H1 (cell line): ENCODE data around the gene CASP3. TPM values are rescaled to one million over a fixed set of nuclear protein-coding genes. Genes with fewer than 3 reads are reported as not detected.

ENCODE experiments used
- CTCF ChIA-PET: fragments of 300-600 bp; sonication (Branson Sonifier 250); formaldehyde crosslinking; loops from one replicate; lab custom pipeline; 2021; ENCODE audit not compliant: partially characterized antibody; lab: Charles Lee
- POLR2A ChIA-PET: fragments of 300-600 bp; sonication (Branson Sonifier 250); formaldehyde crosslinking; loops from one replicate; lab custom pipeline; 2021; ENCODE audit warnings: inconsistent platforms; ENCODE audit not compliant: partially characterized antibody; lab: Charles Lee
- DNase-seq, 2 experiments: peaks; one replicate each; pipeline versions ENCODE4 v3.0.0 to v3.0.0-alpha.2; 2010 to 2022; ENCODE audit warnings: low spot score in 2 of 2, low read depth in 1 of 2, mixed read lengths in 1 of 2
- FAIRE-seq: peaks from 2 replicates; lab custom pipeline; 2011; peaks lifted over from hg19 to GRCh38; lab: Jason Lieb, UNC
- H2AFZ ChIP-seq: 2 replicates; pipeline ENCODE4 v1.8.1; 2012; ENCODE audit warnings: low read length, inconsistent platforms
- H2AK5ac ChIP-seq: 2 replicates; pipeline ENCODE4 v1.6.1; 2013; ENCODE audit warnings: low read depth, low read length
- H2BK120ac ChIP-seq: replicated peaks from 2 replicates; pipeline ENCODE3; 2013; ENCODE audit warnings: low read depth, low read length, inconsistent platforms
- H2BK12ac ChIP-seq: 2 replicates; pipeline ENCODE4 v1.6.1; 2013; ENCODE audit warnings: low read depth, low read length
- H2BK15ac ChIP-seq: 2 replicates; pipeline ENCODE4 v1.6.1; 2013; ENCODE audit warnings: low read length
- H2BK20ac ChIP-seq: 2 replicates; pipeline ENCODE4 v1.6.1; 2013; ENCODE audit warnings: low read length
- H2BK5ac ChIP-seq: 2 replicates; pipeline ENCODE4 v1.6.1; 2013; ENCODE audit warnings: low read depth, low read length
- H3K14ac ChIP-seq: 2 replicates; pipeline ENCODE4 v1.6.1; 2013; ENCODE audit warnings: inconsistent platforms; ENCODE audit not compliant: insufficient read length
- H3K18ac ChIP-seq: 2 replicates; pipeline ENCODE4 v1.6.1; 2013; ENCODE audit warnings: low read length; ENCODE audit errors: extremely low read depth
- H3K23ac ChIP-seq: 2 replicates; pipeline ENCODE4 v1.6.1; 2013; ENCODE audit warnings: inconsistent platforms; ENCODE audit not compliant: insufficient read length
- H3K23me2 ChIP-seq: 2 replicates; pipeline ENCODE4 v1.6.1; 2013; ENCODE audit warnings: low read depth, low read length
- H3K27ac ChIP-seq: 2 replicates; pipeline ENCODE4 v1.6.1; 2011; ENCODE audit warnings: low read depth, low read length, inconsistent platforms
- H3K27me3 ChIP-seq, 4 experiments: replicated peaks in 1 of 4; 1 replicate in 1 of 4; 2 replicates in 3 of 4; pipeline versions ENCODE4 v1.6.1 to v1.8.1; 2011 to 2013; ENCODE audit warnings: low read length in 3 of 4, mild to moderate bottlenecking in 3 of 4, inconsistent platforms in 2 of 4, mixed read lengths in 2 of 4, moderate library complexity in 1 of 4; ENCODE audit not compliant: control insufficient read depth in 3 of 4, insufficient read depth in 3 of 4; ENCODE audit errors: extremely low read depth in 1 of 4
- H3K36me3 ChIP-seq, 4 experiments: 2 replicates each; pipeline versions ENCODE4 v1.6.1 to v1.8.1; 2011 to 2013; ENCODE audit warnings: mild to moderate bottlenecking in 4 of 4, low read length in 3 of 4, moderate library complexity in 2 of 4, control low read depth in 1 of 4, inconsistent platforms in 1 of 4; ENCODE audit not compliant: insufficient read depth in 4 of 4, control insufficient read depth in 2 of 4
- H3K4ac ChIP-seq: replicated peaks from 2 replicates; pipeline ENCODE3; 2013; ENCODE audit warnings: low read length, low read depth, mixed read lengths, inconsistent platforms; ENCODE audit not compliant: insufficient read length
- H3K4me1 ChIP-seq, 4 experiments: replicated peaks in 1 of 4; 1 replicate in 1 of 4; 2 replicates in 3 of 4; pipeline versions ENCODE4 v1.6.1 to v1.8.1; 2011 to 2013; ENCODE audit warnings: low read length in 3 of 4, inconsistent platforms in 2 of 4, mixed read lengths in 1 of 4; ENCODE audit not compliant: insufficient read depth in 4 of 4, control insufficient read depth in 3 of 4
- H3K4me2 ChIP-seq, 2 experiments: 2 replicates each; pipeline versions ENCODE4 v1.6.1 to v1.8.1; 2011 to 2013; ENCODE audit warnings: low read depth in 2 of 2, low read length in 2 of 2, control low read depth in 1 of 2, inconsistent platforms in 1 of 2, mild to moderate bottlenecking in 1 of 2; ENCODE audit not compliant: insufficient read depth in 1 of 2
- H3K4me3 ChIP-seq, 4 experiments: fragments of 200-600, 300-600 bp in 1 of 4; sonication (generic), shearing (Covaris generic), sonication (Bioruptor Twin) in 1 of 4; 2 replicates each; pipeline versions ENCODE4 v1.5.1 to v1.8.1; 2011 to 2016; ENCODE audit warnings: low read length in 4 of 4, low read depth in 3 of 4, control low read depth in 2 of 4, inconsistent platforms in 2 of 4, mild to moderate bottlenecking in 2 of 4, mixed read lengths in 1 of 4, moderate library complexity in 1 of 4; ENCODE audit not compliant: insufficient read depth in 2 of 4; ENCODE audit errors: extremely low read depth in 1 of 4
- H3K56ac ChIP-seq: replicated peaks from 2 replicates; pipeline ENCODE3; 2013; ENCODE audit warnings: low read depth, mild to moderate bottlenecking, mixed read lengths, low read length, inconsistent platforms; ENCODE audit not compliant: insufficient read length
- H3K79me1 ChIP-seq: 2 replicates; pipeline ENCODE4 v1.6.1; 2013; ENCODE audit warnings: low read depth, low read length, control low read depth
- H3K79me2 ChIP-seq, 2 experiments: 2 replicates each; pipeline versions ENCODE4 v1.6.1 to v1.8.1; 2012 to 2013; ENCODE audit warnings: low read length in 2 of 2, mild to moderate bottlenecking in 2 of 2, inconsistent platforms in 1 of 2; ENCODE audit not compliant: insufficient read depth in 2 of 2, control insufficient read depth in 1 of 2
- H3K9ac ChIP-seq, 4 experiments: replicated peaks in 1 of 4; 1 replicate in 1 of 4; 2 replicates in 3 of 4; pipeline versions ENCODE4 v1.6.1 to v1.8.1; 2011 to 2013; ENCODE audit warnings: low read depth in 3 of 4, low read length in 3 of 4, control low read depth in 2 of 4, mild to moderate bottlenecking in 2 of 4, moderate library complexity in 2 of 4, inconsistent platforms in 1 of 4; ENCODE audit errors: extremely low read depth in 1 of 4
- H3K9me3 ChIP-seq, 2 experiments: 2 replicates each; pipeline versions ENCODE4 v1.6.1 to v1.8.1; 2012 to 2013; ENCODE audit warnings: mild to moderate bottlenecking in 2 of 2, moderate library complexity in 2 of 2, control low read depth in 1 of 2, inconsistent platforms in 1 of 2, low read depth in 1 of 2, low read length in 1 of 2, mixed read lengths in 1 of 2; ENCODE audit not compliant: insufficient read depth in 2 of 2
- H4K20me1 ChIP-seq, 2 experiments: replicated peaks in 1 of 2; 2 replicates each; pipeline versions ENCODE3 to v1.8.1; 2011 to 2013; ENCODE audit warnings: inconsistent platforms in 2 of 2, low read length in 2 of 2, mild to moderate bottlenecking in 1 of 2; ENCODE audit not compliant: insufficient read depth in 2 of 2, control insufficient read depth in 1 of 2
- H4K5ac ChIP-seq: 2 replicates; pipeline ENCODE4 v1.6.1; 2013; ENCODE audit warnings: low read length, low read depth, mixed read lengths, inconsistent platforms; ENCODE audit not compliant: insufficient read length
- H4K8ac ChIP-seq: 2 replicates; pipeline ENCODE4 v1.8.0; 2013; ENCODE audit warnings: mild to moderate bottlenecking, moderate library complexity, low read length, inconsistent platforms; ENCODE audit not compliant: insufficient read depth; ENCODE audit errors: extremely low read depth
- H4K91ac ChIP-seq: replicated peaks from 2 replicates; pipeline ENCODE3; 2013; ENCODE audit warnings: low read length, mixed read lengths, inconsistent platforms; ENCODE audit not compliant: insufficient read length
- CHD2 ChIP-seq: IDR thresholded peaks from 2 replicates; pipeline ENCODE4 v1.6.1; 2012; ENCODE audit warnings: low read length, improper control_type of control experiment
- EZH2 ChIP-seq: fragments of 200-600 bp; sonication (generic); IDR thresholded peaks from 2 replicates; pipeline ENCODE4 v1.7.1; 2012; ENCODE audit warnings: low read depth, mild to moderate bottlenecking, moderate library complexity, low read length, inconsistent platforms; ENCODE audit not compliant: severe bottlenecking
- TBP ChIP-seq: IDR thresholded peaks from 2 replicates; pipeline ENCODE4 v1.6.1; 2011; ENCODE audit warnings: low read depth, low read length, improper control_type of control experiment
- WGBS, 2 experiments: shearing (Covaris generic) in 1 of 2; methylation state at CpG; one replicate each; pipeline versions ENCODE4 v1.1.6 to v1.1.7; 2013 to 2015; ENCODE audit warnings: low lambda C conversion rate in 2 of 2, mixed read lengths in 2 of 2, inconsistent platforms in 1 of 2, low coverage in 1 of 2, missing lambda C conversion rate in 1 of 2; ENCODE audit not compliant: insufficient replicate concordance in 2 of 2, insufficient coverage in 1 of 2, insufficient read length in 1 of 2; ENCODE audit errors: extremely low coverage in 1 of 2, missing lambda C conversion rate in 1 of 2; 5-methylcytosine and 5-hydroxymethylcytosine counted together
- polyA plus RNA-seq, 7 experiments: library from polyadenylated mRNA; depleted of rRNA in 3 of 7; stranded (reverse) in 5 of 7; unstranded in 2 of 7; fragments of >200 nt in 5 of 7; fragments of 200-250 nt in 2 of 7; gene quantifications; 1 replicate in 5 of 7; 2 replicates in 1 of 7; 4 replicates in 1 of 7; pipeline versions ENCODE4 v1.2.1 to v1.2.3, GENCODE V29; 2011 to 2013; ENCODE audit warnings: missing spikeins in 2 of 7, mixed read lengths in 2 of 7
- total RNA-seq: library from RNA; stranded (reverse); fragmentation: NEBNext Ultra II Directional; extraction: Animal tissue kit (Norgen Biotek cat#: 25700); gene quantifications from 2 replicates; pipeline ENCODE4 v1.2.1, GENCODE V29; 2021

CASP3 gene
- total and polyA plus RNA-seq, 2 of the 8 experiments (the other 6 are each of a cell fraction or from before 2014, with no cell fraction given), result 27.8 to 82.5 TPM

DNA sequence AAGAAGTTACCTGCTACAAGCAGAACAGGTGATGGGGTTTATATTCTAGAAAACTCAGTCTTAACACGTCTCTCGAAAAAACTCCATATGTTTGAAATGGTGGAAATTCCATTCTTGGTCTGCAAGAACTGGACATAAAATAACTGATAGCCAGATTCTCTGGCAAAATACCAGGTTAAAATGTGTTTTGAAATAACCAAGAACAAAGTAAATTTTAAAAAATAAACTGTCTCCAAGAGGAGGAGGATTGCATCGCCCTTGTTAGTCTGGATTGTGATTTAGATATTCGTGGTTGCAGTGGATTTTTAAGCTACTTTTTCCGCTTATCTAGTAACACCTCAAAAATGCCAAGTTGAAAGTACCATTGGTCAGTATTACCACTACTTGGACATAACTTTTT lies 43.8 kb upstream of the CASP3 start:
- H2BK15ac ChIP-seq, result no peak overlapping the region
- H3K4me2 ChIP-seq, result no peak overlapping the region
- no peak overlapping the region for H2BK20ac ChIP-seq
- ChIA-PET CTCF (interaction anchor here (0.9 kb wide), 1 partner anchor 429 kb away, joined by 4 read pairs; no protein-coding TSS in a partner anchor), POLR2A (interaction anchor here (1.4 kb wide), 1 partner anchor 23 kb away, joined by 3 read pairs; no protein-coding TSS in a partner anchor)
- no peak for FAIRE-seq
- H3K14ac ChIP-seq, result no peak overlapping the region
- no peak overlapping the region for H2AFZ ChIP-seq
- H3K9me3 ChIP-seq, result no peaks in the 10 kb centered on the region
- no peak overlapping the region for H3K18ac ChIP-seq
- WGBS, 2 experiments, result 86% methylated on average over 5 of the region's 5 CpGs; no CpG with 5 or more reads in 1 of the 2 experiments
- H2BK5ac ChIP-seq, result no peak overlapping the region
- no peak overlapping the region for H2BK12ac ChIP-seq
- no peak overlapping the region for H2BK120ac ChIP-seq
- H3K23ac ChIP-seq, result no peak overlapping the region
- no peaks in the 10 kb centered on the region for H3K23me2 ChIP-seq
- peaks cover 0 to 2% of the 10 kb centered on the region in 2 experiments for H4K20me1 ChIP-seq
- no peaks in the 10 kb centered on the region for H3K79me1 ChIP-seq
- H3K79me2 ChIP-seq, result no peaks in the 10 kb centered on the region
- no peak overlapping the region for H3K27ac ChIP-seq
- H3K27me3 ChIP-seq, result no peaks in the 10 kb centered on the region
- H4K91ac ChIP-seq, result no peak overlapping the region
- H3K4me3 ChIP-seq, result no peak overlapping the region
- no peak overlapping the region for H4K8ac ChIP-seq
- H3K56ac ChIP-seq, result no peak overlapping the region
- no peak overlapping the region for H2AK5ac ChIP-seq
- DNase-seq, result no peak
- H3K36me3 ChIP-seq, result peaks cover 0 to 56% (median 24%) of the 10 kb centered on the region in 4 experiments; a peak in 5 of 8 replicates
- no peak overlapping the region for H4K5ac ChIP-seq
- peaks cover 0 to 7% (median 3%) of the 10 kb centered on the region in 4 experiments; a peak in 5 of 7 replicates for H3K4me1 ChIP-seq
- no peak overlapping the region for H3K4ac ChIP-seq
- no peak overlapping the region for H3K9ac ChIP-seq
- no peak for TF ChIP-seq TBP
- TF ChIP-seq EZH2, result no peak
- TF ChIP-seq CHD2, result no peak
